Colon (tissue), 2 donors: ENCODE data around the gene CERKL.

Source experiments
- FAIRE-seq: peaks from 2 replicates; lab custom pipeline; 2012; peaks lifted over from hg19 to GRCh38; lab: Jason Lieb, UNC
- donor health status: control.
- donor health status: control.

CERKL gene

GRCh38 chr2:181517685-181518301, 139.1 kb downstream of the CERKL start:
- no peak for FAIRE-seq

GRCh38 chr2:181516992-181517391, 139.9 kb downstream of the CERKL start:
- FAIRE-seq = no peak

DNA sequence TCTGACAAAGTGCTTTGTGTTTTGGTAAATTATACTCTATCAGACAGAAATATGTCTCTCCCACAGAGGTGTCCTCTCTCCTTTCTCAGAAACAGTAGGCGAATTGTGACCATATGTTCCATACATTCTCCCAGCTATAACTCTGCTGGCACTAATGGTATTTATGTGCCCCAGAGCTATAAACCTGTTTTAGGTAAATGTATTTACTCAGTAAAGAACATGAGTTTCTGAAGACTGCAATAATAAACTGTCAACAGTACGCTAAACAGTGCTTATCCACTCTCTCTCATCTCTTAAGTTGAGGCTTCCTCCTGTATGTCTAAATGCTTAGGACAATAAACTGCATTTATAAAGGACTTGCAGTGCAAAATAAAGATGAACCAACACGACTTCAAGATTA, 141.2 kb downstream of the CERKL start:
- FAIRE-seq = no peak

- FAIRE-seq = no peak
These were observed 156.7 kb downstream of the CERKL start for GRCh38 chr2:181500201-181500600.

DNA sequence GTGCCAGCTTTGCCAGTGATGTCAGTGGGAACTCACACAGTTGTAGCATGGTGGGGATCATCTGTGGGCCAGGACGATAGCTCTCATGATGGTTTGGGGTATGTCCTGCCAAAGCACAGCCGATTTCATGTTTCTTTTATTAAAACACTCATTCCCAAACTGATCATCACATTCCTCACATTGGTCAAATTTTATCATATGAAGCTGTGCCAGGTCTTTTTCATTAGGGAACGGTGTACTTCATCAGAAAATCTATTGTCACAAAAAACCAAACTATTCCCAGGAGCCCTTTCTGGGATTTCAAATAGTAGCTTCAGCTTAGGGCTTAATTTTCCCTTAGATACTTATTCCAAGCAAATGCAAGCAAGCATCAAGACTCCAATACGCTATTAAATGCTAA, 157.7 kb downstream of the CERKL start:
- no peak for FAIRE-seq
